GM13976 (cell line): ENCODE measurements around the gene TMEM248.
"Not testable (repeated sequence)": the region's sequence is repeated elsewhere in the genome, so short reads cannot be mapped to it uniquely, and the experiment has no call there.

Experiments used
- DNase-seq: peaks from one replicate; pipeline ENCODE4 v3.0.0; 2012; ENCODE audit warnings: low spot score
- in situ Hi-C: fragments of 300-500 bp; cut with MboI; formaldehyde crosslinking; loops from one replicate; pipeline ENCODE4 v1.12.0; 2022; ENCODE audit warnings: low sequenced_read_pairs, mixed read lengths, inconsistent platforms; ENCODE audit not compliant: unreplicated experiment
- TF ChIP-seq, protein P1 (sequence below): IDR thresholded peaks from 2 replicates; pipeline ENCODE4 v1.5.1; 2012; ENCODE audit warnings: borderline replicate concordance, mild to moderate bottlenecking; ENCODE audit not compliant: insufficient read depth; ENCODE audit errors: extremely low read depth, missing control alignments, control extremely low read depth

TMEM248 gene

DNA sequence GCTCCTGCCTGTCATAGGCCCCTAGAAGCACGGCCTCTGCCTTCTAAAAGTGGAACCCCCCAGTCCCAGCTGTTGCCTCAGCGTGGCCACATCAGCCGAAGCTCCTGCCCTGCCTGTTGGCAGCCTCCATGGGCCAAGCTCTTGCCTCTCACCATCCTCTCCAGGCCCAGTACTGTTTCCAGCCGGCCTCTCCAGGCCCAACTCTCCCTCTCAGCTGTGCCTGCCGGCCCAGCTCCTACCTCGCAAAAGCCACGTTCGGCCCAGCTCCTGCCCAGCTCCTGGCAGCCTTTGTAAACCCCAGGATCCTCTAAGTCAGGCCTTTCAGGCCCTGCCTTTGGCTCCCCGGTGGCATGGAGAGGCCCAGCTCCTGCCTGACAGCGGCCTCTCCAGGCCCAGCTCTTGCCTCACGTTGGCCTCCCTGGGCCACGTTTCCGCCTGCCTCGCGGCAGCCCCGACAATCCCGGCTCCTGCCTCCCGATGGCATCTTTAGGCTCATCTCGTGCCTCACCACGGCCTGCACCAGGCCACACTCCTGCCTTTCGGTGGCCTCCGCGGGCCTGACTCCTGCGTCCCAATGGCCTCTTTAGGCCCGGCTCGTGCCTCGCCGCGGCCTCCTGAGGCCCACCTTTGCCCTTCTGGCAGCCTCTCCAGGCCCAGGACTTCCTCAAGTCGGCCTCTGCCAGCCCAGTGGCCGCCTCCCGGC, 17.5 kb upstream of the TMEM248 start:
- in situ Hi-C loops: no loop called here
- no peak for DNase-seq
- TF ChIP-seq, protein P1, sequence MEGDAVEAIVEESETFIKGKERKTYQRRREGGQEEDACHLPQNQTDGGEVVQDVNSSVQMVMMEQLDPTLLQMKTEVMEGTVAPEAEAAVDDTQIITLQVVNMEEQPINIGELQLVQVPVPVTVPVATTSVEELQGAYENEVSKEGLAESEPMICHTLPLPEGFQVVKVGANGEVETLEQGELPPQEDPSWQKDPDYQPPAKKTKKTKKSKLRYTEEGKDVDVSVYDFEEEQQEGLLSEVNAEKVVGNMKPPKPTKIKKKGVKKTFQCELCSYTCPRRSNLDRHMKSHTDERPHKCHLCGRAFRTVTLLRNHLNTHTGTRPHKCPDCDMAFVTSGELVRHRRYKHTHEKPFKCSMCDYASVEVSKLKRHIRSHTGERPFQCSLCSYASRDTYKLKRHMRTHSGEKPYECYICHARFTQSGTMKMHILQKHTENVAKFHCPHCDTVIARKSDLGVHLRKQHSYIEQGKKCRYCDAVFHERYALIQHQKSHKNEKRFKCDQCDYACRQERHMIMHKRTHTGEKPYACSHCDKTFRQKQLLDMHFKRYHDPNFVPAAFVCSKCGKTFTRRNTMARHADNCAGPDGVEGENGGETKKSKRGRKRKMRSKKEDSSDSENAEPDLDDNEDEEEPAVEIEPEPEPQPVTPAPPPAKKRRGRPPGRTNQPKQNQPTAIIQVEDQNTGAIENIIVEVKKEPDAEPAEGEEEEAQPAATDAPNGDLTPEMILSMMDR: no peak

- no peak for DNase-seq
- in situ Hi-C loops: no loop called here
- TF ChIP-seq, protein P1: no peak
These were observed 16.9 kb upstream of the TMEM248 start for GRCh38 chr7:66904063-66904593.

- in situ Hi-C loops: no loop called here
- DNase-seq: no peak
- TF ChIP-seq, protein P1: no peak
These were observed 15.7 kb upstream of the TMEM248 start for GRCh38 chr7:66905278-66905677.

- in situ Hi-C loops: no loop called here
- DNase-seq: no peak
- TF ChIP-seq, protein P1: no peak
These were observed 15.3 kb upstream of the TMEM248 start for GRCh38 chr7:66905689-66906088.

DNA sequence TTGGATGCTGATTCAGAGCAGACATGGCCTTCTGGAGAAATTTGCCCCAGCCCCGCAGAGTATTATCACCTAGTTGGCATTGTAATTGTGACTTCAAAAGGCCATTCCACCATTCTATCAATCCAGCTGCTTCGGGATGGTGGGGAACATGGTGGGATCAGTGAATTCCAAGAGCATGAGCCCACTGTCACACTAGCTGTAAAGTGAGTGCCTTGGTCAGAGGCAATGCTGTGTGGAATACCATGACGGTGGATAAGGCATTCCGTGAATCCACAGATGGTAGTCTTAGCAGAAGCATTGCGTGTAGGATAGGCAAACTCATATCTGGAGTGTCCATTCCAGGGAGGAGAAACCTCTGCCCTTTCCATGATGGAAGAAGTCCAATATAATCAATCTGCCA, 13.3 kb upstream of the TMEM248 start:
- no peak for DNase-seq
- TF ChIP-seq, protein P1: no peak
- in situ Hi-C loops: no loop called here

- DNase-seq, in situ Hi-C loops: not testable (repeated sequence)
These were observed 12.4 kb upstream of the TMEM248 start for GRCh38 chr7:66908598-66908997.

- TF ChIP-seq, protein P1: no peak
These were observed 10.2 kb upstream of the TMEM248 start for GRCh38 chr7:66910789-66911188.

DNA sequence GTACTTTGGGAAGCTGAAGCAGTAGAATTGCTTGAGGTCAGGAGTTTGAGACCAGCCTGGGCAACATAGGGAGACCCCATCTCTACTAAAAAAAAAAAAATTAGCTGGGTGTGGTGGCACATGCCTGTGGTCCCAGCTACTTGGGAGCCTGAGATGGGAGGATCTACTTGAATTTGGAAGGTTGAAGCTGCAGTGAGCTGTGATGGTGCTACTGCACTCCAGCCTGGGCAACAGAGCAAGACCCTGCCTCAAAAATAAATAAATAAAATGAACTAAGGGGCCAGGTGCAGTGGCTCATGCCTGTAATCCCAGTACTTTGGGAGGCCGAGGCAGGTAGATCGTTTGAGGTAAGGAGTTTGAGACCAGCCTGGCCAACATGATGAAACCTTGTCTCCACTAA, 9.8 kb upstream of the TMEM248 start:
- in situ Hi-C loops, DNase-seq: not testable (repeated sequence)

More at GRCh38 chr7:66910789-66911188, 10.2 kb upstream of the TMEM248 start:
- in situ Hi-C loops: no loop called here
- DNase-seq: no peak
